ENCODE results near the gene INTS13. TPM values are rescaled to one million over a fixed set of nuclear protein-coding genes. Genes with fewer than 3 reads are reported as not detected.

The INTS13 gene
- polyA plus RNA-seq, 3 donors: 4.6 to 8.0 (median 7.5) TPM

- Histone ChIP-seq H3K36me3 (replicated peaks in 1 of 2; ENCODE audit: control insufficient read depth in 1 of 2, insufficient read depth in 2 of 2, low read length in 2 of 2) (no peaks in the 10 kb centered on the region), H3K79me2 (ENCODE audit: insufficient read depth, low read length) (no peaks in the 10 kb centered on the region), H3K27ac (ENCODE audit: low read depth in 1 of 2, low read length in 2 of 2) (no peak overlapping the region), H4K20me1 (ENCODE audit: insufficient read depth, low read length) (no peaks in the 10 kb centered on the region), H2AFZ (ENCODE audit: insufficient read depth, low read depth, low read length, poor library complexity, severe bottlenecking) (peak overlapping the region; percentile 57), H3K4me1 (ENCODE audit: control insufficient read depth in 1 of 2, insufficient read depth in 2 of 2, low read length in 2 of 2) (peaks cover 54 to 56% of the 10 kb centered on the region in 2 donors), H3K27me3 (ENCODE audit: control insufficient read depth in 2 of 2, insufficient read depth in 2 of 2, low read length in 2 of 2) (no peaks in the 10 kb centered on the region), H3K4me3 (replicated peaks in 1 of 3; ENCODE audit: low read depth in 2 of 3, low read length in 3 of 3) (no peak overlapping the region), H3K4me2 (replicated peaks; ENCODE audit: extremely low read depth, low read length, poor library complexity, severe bottlenecking) (peak overlapping the region; percentile 28), H3K9ac (ENCODE audit: insufficient read depth, low read length, poor library complexity, severe bottlenecking) (no peak overlapping the region), H3K9me3 (replicated peaks in 1 of 2; ENCODE audit: control insufficient read depth in 1 of 2, insufficient read depth in 1 of 2, low read length in 2 of 2) (no peaks in the 10 kb centered on the region)
- Mint-ChIP-seq H3K9me3 (peaks cover 0 to 3% (median 0%) of the 10 kb centered on the region in 7 donors), H3K4me3 (peak overlapping the region; percentile 31 to 50), H3K36me3 (no peaks in the 10 kb centered on the region), H3K27me3 (ENCODE audit: low read depth in 3 of 3) (peaks cover 2 to 4% (median 3%) of the 10 kb centered on the region in 3 donors), H3K27ac (peak overlapping the region in 4 of 7 donors; percentile 31 to 64 (median 46)), H3K4me1 (peaks cover 58% of the 10 kb centered on the region)
- WGBS (ENCODE audit: insufficient coverage): 0% methylated on average over 2 of the region's 11 CpGs
- TF ChIP-seq CTCF (IDR thresholded peaks at IDR 0.05): no peak
- intact Hi-C loops (cut with micrococcal nuclease): no loop called here
- DNase-seq: peak in 1 of 3 donors; percentile 4
Observed at GRCh38 chr12:26870491-26871419, 67.0 kb downstream of the INTS13 start.

- Histone ChIP-seq H3K4me2 (replicated peaks; ENCODE audit: extremely low read depth, low read length, poor library complexity, severe bottlenecking) (no peak overlapping the region), H3K9ac (ENCODE audit: insufficient read depth, low read length, poor library complexity, severe bottlenecking) (no peak overlapping the region), H3K4me1 (ENCODE audit: control insufficient read depth in 1 of 2, insufficient read depth in 2 of 2, low read length in 2 of 2) (peaks cover 48 to 51% of the 10 kb centered on the region in 2 donors), H3K27ac (ENCODE audit: low read depth in 1 of 2, low read length in 2 of 2) (no peak overlapping the region), H2AFZ (ENCODE audit: insufficient read depth, low read depth, low read length, poor library complexity, severe bottlenecking) (no peak overlapping the region), H4K20me1 (ENCODE audit: insufficient read depth, low read length) (no peaks in the 10 kb centered on the region), H3K36me3 (replicated peaks in 1 of 2; ENCODE audit: control insufficient read depth in 1 of 2, insufficient read depth in 2 of 2, low read length in 2 of 2) (no peaks in the 10 kb centered on the region), H3K4me3 (replicated peaks in 1 of 3; ENCODE audit: low read depth in 2 of 3, low read length in 3 of 3) (no peak overlapping the region), H3K9me3 (replicated peaks in 1 of 2; ENCODE audit: control insufficient read depth in 1 of 2, insufficient read depth in 1 of 2, low read length in 2 of 2) (no peaks in the 10 kb centered on the region), H3K79me2 (ENCODE audit: insufficient read depth, low read length) (no peaks in the 10 kb centered on the region), H3K27me3 (ENCODE audit: control insufficient read depth in 2 of 2, insufficient read depth in 2 of 2, low read length in 2 of 2) (no peaks in the 10 kb centered on the region)
- H3K36me3 Mint-ChIP-seq: no peaks in the 10 kb centered on the region
- DNase-seq: no peak
- peaks cover 2 to 4% (median 3%) of the 10 kb centered on the region in 3 donors for H3K27me3 Mint-ChIP-seq (ENCODE audit: low read depth in 3 of 3)
- intact Hi-C loops (cut with micrococcal nuclease): no loop called here
- H3K27ac Mint-ChIP-seq: peak overlapping the region in 1 of 7 donors; percentile 75
- peaks cover 0 to 3% (median 0%) of the 10 kb centered on the region in 7 donors for H3K9me3 Mint-ChIP-seq
- 73% methylated on average over 4 of the region's 6 CpGs for WGBS (ENCODE audit: insufficient coverage)
- no peak for TF ChIP-seq CTCF (IDR thresholded peaks at IDR 0.05)
- no peak overlapping the region for H3K4me3 Mint-ChIP-seq
- peaks cover 52% of the 10 kb centered on the region for H3K4me1 Mint-ChIP-seq
Observed at GRCh38 chr12:26869908-26870459, 67.8 kb downstream of the INTS13 start.
